Activated CD8-positive, alpha-beta T cell treated with anti-CD3 and anti-CD28 coated beads for 36 hours (primary cell): ENCODE measurements around the gene PDPK1. TPM values are rescaled to one million over a fixed set of nuclear protein-coding genes. Genes with fewer than 3 reads are reported as not detected.

ENCODE experiments used
- ATAC-seq: fragments of 200-7000 bp; cut with Tn5 transposase; one replicate; pipeline ENCODE4 v1.10.0; 2021; ENCODE audit warnings: mild to moderate bottlenecking, moderate library complexity
- CTCF ChIA-PET: fragments of 350-600 bp; sonication (Branson Sonifier 250); formaldehyde crosslinking; loops from one replicate; lab custom pipeline; 2021; ENCODE audit warnings: antibody characterized with exemption; lab: Charles Lee
- POLR2A ChIA-PET: fragments of 350-600 bp; sonication (Branson Sonifier 250); formaldehyde crosslinking; loops from one replicate; lab custom pipeline; 2021; ENCODE audit warnings: antibody characterized with exemption; lab: Charles Lee
- DNase-seq: peaks from one replicate; pipeline ENCODE4 v3.0.0-alpha.2; 2020
- H3K27ac Mint-ChIP-seq: one replicate; pipeline ENCODE4 v1.8.0; 2021; ENCODE audit warnings: mild to moderate bottlenecking, mixed read lengths
- H3K27me3 Mint-ChIP-seq: one replicate; pipeline ENCODE4 v1.8.0; 2021; ENCODE audit warnings: mixed read lengths
- H3K36me3 Mint-ChIP-seq: one replicate; pipeline ENCODE4 v1.8.0; 2021; ENCODE audit warnings: low read depth, mixed read lengths
- H3K4me1 Mint-ChIP-seq: one replicate; pipeline ENCODE4 v1.8.0; 2021; ENCODE audit warnings: low read depth, mixed read lengths
- H3K4me3 Mint-ChIP-seq: one replicate; pipeline ENCODE4 v1.8.0; 2021; ENCODE audit warnings: mild to moderate bottlenecking, moderate library complexity, mixed read lengths
- H3K9me3 Mint-ChIP-seq: one replicate; pipeline ENCODE4 v1.8.0; 2021; ENCODE audit warnings: mixed read lengths
- intact Hi-C: fragments of 100-400 bp; cut with micrococcal nuclease; formaldehyde crosslinking; loops from one replicate; pipeline ENCODE4 v1.10.0; 2022
- total RNA-seq, 2 experiments: library from RNA; stranded (reverse); gene quantifications; one replicate each; pipeline ENCODE4 v1.2.3, GENCODE V29; 2021
- TF ChIP-seq, protein P1 (sequence below): fragments of 200-600 bp; IDR thresholded peaks from one replicate; pipeline ENCODE4 v1.8.0; 2022; ENCODE audit warnings: antibody characterized with exemption, mild to moderate bottlenecking

Gene PDPK1
- total RNA-seq, 2 experiments from 2014 or later = 32.4 to 33.9 TPM

GRCh38 chr16:2586901-2587480 lies 49.2 kb downstream of the PDPK1 start:
- TF ChIP-seq, protein P1, sequence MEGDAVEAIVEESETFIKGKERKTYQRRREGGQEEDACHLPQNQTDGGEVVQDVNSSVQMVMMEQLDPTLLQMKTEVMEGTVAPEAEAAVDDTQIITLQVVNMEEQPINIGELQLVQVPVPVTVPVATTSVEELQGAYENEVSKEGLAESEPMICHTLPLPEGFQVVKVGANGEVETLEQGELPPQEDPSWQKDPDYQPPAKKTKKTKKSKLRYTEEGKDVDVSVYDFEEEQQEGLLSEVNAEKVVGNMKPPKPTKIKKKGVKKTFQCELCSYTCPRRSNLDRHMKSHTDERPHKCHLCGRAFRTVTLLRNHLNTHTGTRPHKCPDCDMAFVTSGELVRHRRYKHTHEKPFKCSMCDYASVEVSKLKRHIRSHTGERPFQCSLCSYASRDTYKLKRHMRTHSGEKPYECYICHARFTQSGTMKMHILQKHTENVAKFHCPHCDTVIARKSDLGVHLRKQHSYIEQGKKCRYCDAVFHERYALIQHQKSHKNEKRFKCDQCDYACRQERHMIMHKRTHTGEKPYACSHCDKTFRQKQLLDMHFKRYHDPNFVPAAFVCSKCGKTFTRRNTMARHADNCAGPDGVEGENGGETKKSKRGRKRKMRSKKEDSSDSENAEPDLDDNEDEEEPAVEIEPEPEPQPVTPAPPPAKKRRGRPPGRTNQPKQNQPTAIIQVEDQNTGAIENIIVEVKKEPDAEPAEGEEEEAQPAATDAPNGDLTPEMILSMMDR = no peak
- DNase-seq = no peak
- ATAC-seq = no peak
- peaks cover 16% of the 10 kb centered on the region for H3K36me3 Mint-ChIP-seq
- no peak overlapping the region for H3K27ac Mint-ChIP-seq
- H3K9me3 Mint-ChIP-seq = no peaks in the 10 kb centered on the region
- H3K4me3 Mint-ChIP-seq = no peak overlapping the region
- no peaks in the 10 kb centered on the region for H3K27me3 Mint-ChIP-seq
- intact Hi-C loops = loop anchor here (10.0 kb wide), 1 partner anchor 52 kb away; the partner anchor contains the start of genes CEMP1 and PDPK1
- POLR2A ChIA-PET = no interaction called here
- peaks cover 7% of the 10 kb centered on the region for H3K4me1 Mint-ChIP-seq
- CTCF ChIA-PET = no interaction called here

- no peak for DNase-seq
- ATAC-seq = no peak
- peaks cover 18% of the 10 kb centered on the region for H3K4me1 Mint-ChIP-seq
- no peak overlapping the region for H3K27ac Mint-ChIP-seq
- no peaks in the 10 kb centered on the region for H3K27me3 Mint-ChIP-seq
- intact Hi-C loops = loop anchor here (10.0 kb wide), 1 partner anchor 53 kb away; the partner anchor contains the start of genes CEMP1 and PDPK1
- TF ChIP-seq, protein P1 = no peak
- ChIA-PET CTCF (interaction anchor here (1.9 kb wide), 1 partner anchor 73 kb away, joined by 4 read pairs; no protein-coding TSS in a partner anchor), POLR2A (no interaction called here)
- no peaks in the 10 kb centered on the region for H3K9me3 Mint-ChIP-seq
- no peak overlapping the region for H3K4me3 Mint-ChIP-seq
- peaks cover 18% of the 10 kb centered on the region for H3K36me3 Mint-ChIP-seq
These were observed 50.2 kb downstream of the PDPK1 start for GRCh38 chr16:2587891-2588565.

DNA sequence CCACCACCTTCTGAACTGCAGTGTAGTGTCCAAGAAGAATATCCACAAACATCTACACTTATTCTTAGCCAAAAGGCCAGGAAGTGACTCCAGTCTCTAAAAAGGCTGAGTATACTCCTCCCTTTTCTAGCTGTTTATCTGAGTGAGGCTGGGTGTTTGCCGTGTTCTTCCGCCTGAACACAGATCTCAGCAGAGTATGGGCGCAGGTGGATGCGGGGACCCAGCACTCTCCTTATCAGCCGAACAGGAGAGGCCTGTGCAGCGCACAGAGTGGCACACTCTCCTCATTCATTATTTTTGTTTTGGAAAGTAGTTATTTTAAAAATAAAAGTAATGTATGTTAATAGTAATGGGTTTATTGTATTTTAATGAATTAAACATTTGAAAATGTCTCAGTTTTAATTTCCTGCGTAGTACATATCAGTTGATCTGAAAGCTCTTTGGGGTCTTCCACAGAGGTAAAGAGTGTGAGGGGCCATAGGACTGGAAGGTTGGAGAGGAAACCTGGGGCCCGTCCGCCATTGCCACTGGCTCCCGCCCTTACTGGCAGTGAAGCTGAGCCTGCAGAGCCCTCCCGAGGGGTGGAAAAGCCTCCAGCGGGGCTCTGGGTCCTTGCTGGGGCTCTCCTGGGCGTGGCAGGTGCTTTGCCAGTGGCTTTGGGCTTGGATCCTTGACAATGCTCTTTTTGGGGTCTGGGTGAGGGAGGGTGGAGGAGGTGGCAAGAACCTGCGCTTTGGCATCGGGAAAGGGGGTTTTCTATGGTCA lies 53.8 kb downstream of the PDPK1 start:
- ChIA-PET POLR2A (interaction anchor here (1.1 to 1.3 kb wide), 2 partner anchors 12 to 78 kb away, joined by 3 to 4 read pairs; partner anchors contain the start of gene ATP6V0C), CTCF (no interaction called here)
- peak overlapping the region; percentile 67 for H3K27ac Mint-ChIP-seq
- H3K27me3 Mint-ChIP-seq = no peaks in the 10 kb centered on the region
- peaks cover 31% of the 10 kb centered on the region for H3K4me1 Mint-ChIP-seq
- H3K4me3 Mint-ChIP-seq = no peak overlapping the region
- peaks cover 19% of the 10 kb centered on the region for H3K36me3 Mint-ChIP-seq
- no peak for DNase-seq
- TF ChIP-seq, protein P1 = no peak
- no peaks in the 10 kb centered on the region for H3K9me3 Mint-ChIP-seq
- ATAC-seq = no peak
- intact Hi-C loops = no loop called here

GRCh38 chr16:2592786-2593185 lies 55.0 kb downstream of the PDPK1 start:
- Mint-ChIP-seq H3K27ac (peak overlapping the region; percentile 74), H3K4me1 (peaks cover 31% of the 10 kb centered on the region), H3K9me3 (no peaks in the 10 kb centered on the region), H3K4me3 (no peak overlapping the region), H3K27me3 (no peaks in the 10 kb centered on the region), H3K36me3 (peaks cover 19% of the 10 kb centered on the region)
- intact Hi-C loops = no loop called here
- TF ChIP-seq, protein P1 = no peak
- POLR2A ChIA-PET = interaction anchor here (1.3 kb wide), 1 partner anchor 79 kb away, joined by 3 read pairs; the partner anchor contains the start of gene ATP6V0C
- DNase-seq (no peak), ATAC-seq (no peak)
- CTCF ChIA-PET = interaction anchor here (0.7 kb wide), 1 partner anchor 420 kb away, joined by 3 read pairs; no protein-coding TSS in a partner anchor
